ENCODE measurements around the gene SHANK2. TPM values are rescaled to one million over a fixed set of nuclear protein-coding genes. Genes with fewer than 3 reads are reported as not detected.

The SHANK2 gene
- total and polyA plus RNA-seq, 5 donors, result 0.03 to 0.26 (median 0.17) TPM

- Histone ChIP-seq H3K27me3 (ENCODE audit: control insufficient read depth, insufficient read depth) (no peaks in the 10 kb centered on the region), H3K4me3 (ENCODE audit: low read length) (no peak overlapping the region), H3K9me3 (ENCODE audit: control insufficient read depth, low read length) (no peaks in the 10 kb centered on the region), H3K4me1 (ENCODE audit: control insufficient read depth, insufficient read depth, low read length) (peaks cover 7% of the 10 kb centered on the region), H3K27ac (ENCODE audit: low read length) (no peak overlapping the region)
- intact Hi-C loops (cut with DNase I), result no loop called here
- WGBS, result 17% methylated on average over 27 of the region's 27 CpGs
- no peak for DNase-seq
- no peak for ATAC-seq
Measured at GRCh38 chr11:71250523-71251150, 1.7 kb downstream of the SHANK2 start.

- 77% methylated on average over 6 of the region's 6 CpGs for WGBS
- intact Hi-C loops (cut with DNase I), result no loop called here
- no peak for ATAC-seq
- peaks cover 7% of the 10 kb centered on the region for H3K4me1 ChIP-seq (ENCODE audit: control insufficient read depth, insufficient read depth, low read length)
- DNase-seq, result no peak
- H3K27me3 ChIP-seq (ENCODE audit: control insufficient read depth, insufficient read depth), result no peaks in the 10 kb centered on the region
- no peak overlapping the region for H3K27ac ChIP-seq (ENCODE audit: low read length)
- no peak overlapping the region for H3K4me3 ChIP-seq (ENCODE audit: low read length)
- H3K9me3 ChIP-seq (ENCODE audit: control insufficient read depth, low read length), result no peaks in the 10 kb centered on the region
Measured at GRCh38 chr11:71249301-71249700, 3.1 kb downstream of the SHANK2 start.

DNA sequence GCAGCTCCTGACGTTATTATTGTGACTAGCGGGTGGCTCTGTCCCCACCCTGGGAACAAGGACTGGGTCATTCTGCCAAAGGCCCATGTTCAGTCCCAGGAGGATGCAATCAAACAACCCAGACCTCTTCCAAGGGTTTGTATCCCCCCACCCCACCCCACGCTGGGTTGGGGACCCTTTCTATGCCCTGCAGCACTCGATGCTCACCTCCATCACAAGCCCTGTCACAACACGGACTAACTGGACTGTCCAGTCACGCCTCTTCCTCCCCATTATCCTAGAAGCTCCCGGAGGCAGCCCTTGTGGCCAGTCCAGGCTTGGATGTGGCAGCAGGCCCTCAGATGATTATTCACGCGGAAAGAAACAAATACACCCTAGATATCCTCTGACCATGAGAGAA is 3.7 kb downstream of the SHANK2 start:
- no peak overlapping the region for H3K4me3 ChIP-seq (ENCODE audit: low read length)
- ATAC-seq, result no peak
- peaks cover 7% of the 10 kb centered on the region for H3K4me1 ChIP-seq (ENCODE audit: control insufficient read depth, insufficient read depth, low read length)
- no peak for DNase-seq
- H3K27me3 ChIP-seq (ENCODE audit: control insufficient read depth, insufficient read depth), result no peaks in the 10 kb centered on the region
- 76% methylated on average over 9 of the region's 9 CpGs for WGBS
- intact Hi-C loops (cut with DNase I), result no loop called here
- no peaks in the 10 kb centered on the region for H3K9me3 ChIP-seq (ENCODE audit: control insufficient read depth, low read length)
- no peak overlapping the region for H3K27ac ChIP-seq (ENCODE audit: low read length)

DNA sequence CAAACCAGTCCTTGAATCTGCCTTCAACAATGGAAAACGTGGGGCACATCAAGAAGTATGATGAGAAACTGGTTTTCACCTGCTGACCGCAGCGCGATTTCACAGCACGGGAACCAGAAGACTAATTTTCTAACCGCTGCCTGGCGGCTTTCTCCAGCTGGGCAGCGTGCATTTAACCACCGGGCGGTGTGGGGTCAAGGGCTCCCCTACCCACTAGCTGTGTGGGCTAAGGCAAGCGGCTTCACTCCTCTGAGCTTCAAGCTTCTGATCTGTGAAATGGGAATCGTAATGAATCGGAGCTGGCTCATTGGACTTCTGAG is 4.2 kb downstream of the SHANK2 start:
- H3K4me3 ChIP-seq (ENCODE audit: low read length), result no peak overlapping the region
- peaks cover 7% of the 10 kb centered on the region for H3K4me1 ChIP-seq (ENCODE audit: control insufficient read depth, insufficient read depth, low read length)

DNA sequence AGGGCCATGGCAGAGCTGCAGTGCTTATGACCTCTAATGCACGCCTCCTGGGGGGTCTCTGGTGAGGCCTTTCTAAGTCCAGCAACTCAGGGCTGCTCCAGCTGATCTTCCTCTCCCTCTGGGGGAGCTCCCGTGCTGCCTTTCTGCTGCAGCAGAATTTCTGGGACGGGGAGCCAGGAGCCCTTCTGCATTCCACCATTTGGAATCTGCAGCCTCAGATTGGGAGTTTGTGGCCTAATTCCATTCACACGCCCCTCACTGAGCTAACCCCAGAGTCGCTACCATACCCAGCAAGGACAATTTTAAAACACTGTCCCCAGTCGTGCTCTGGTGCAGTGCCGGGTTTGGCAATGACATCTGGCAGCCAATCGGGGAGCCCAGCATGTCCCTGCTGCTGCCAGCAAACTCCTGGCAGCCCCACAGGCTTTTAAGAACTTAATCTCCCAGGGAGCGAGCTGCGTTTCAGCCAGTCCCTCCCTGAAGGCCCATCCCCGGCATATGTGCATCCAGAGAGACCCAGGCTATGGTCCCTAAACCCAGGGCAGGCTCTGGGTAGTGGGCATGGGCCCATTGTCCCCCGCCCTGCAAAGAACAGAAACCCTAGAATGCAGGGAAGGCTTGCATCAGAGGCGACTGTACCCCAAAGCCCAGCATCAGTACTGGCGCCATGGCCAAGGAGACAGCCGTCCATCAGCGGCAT is 4.7 kb downstream of the SHANK2 start:
- H3K4me1 ChIP-seq (ENCODE audit: control insufficient read depth, insufficient read depth, low read length), result peaks cover 7% of the 10 kb centered on the region
- peak; percentile 30 to 53 for ATAC-seq

More for the DNA sequence above, 4.2 kb downstream of the SHANK2 start:
- H3K27ac ChIP-seq (ENCODE audit: low read length), result no peak overlapping the region
- no peaks in the 10 kb centered on the region for H3K27me3 ChIP-seq (ENCODE audit: control insufficient read depth, insufficient read depth)
- intact Hi-C loops (cut with DNase I), result no loop called here
- ATAC-seq, result no peak
- 86% methylated on average over 13 of the region's 13 CpGs for WGBS
- DNase-seq, result no peak
- H3K9me3 ChIP-seq (ENCODE audit: control insufficient read depth, low read length), result no peaks in the 10 kb centered on the region

GRCh38 chr11:71246559-71246958 is 5.8 kb downstream of the SHANK2 start:
- Histone ChIP-seq H3K27ac (ENCODE audit: low read length) (no peak overlapping the region), H3K4me3 (ENCODE audit: low read length) (no peak overlapping the region), H3K9me3 (ENCODE audit: control insufficient read depth, low read length) (no peaks in the 10 kb centered on the region), H3K4me1 (ENCODE audit: control insufficient read depth, insufficient read depth, low read length) (peaks cover 3% of the 10 kb centered on the region), H3K27me3 (ENCODE audit: control insufficient read depth, insufficient read depth) (no peaks in the 10 kb centered on the region)
- DNase-seq (no peak), ATAC-seq (no peak)
- WGBS, result 60% methylated on average over 3 of the region's 3 CpGs
- intact Hi-C loops (cut with DNase I), result no loop called here

More for the DNA sequence above, 4.7 kb downstream of the SHANK2 start:
- Histone ChIP-seq H3K4me3 (ENCODE audit: low read length) (no peak overlapping the region), H3K27me3 (ENCODE audit: control insufficient read depth, insufficient read depth) (no peaks in the 10 kb centered on the region), H3K27ac (ENCODE audit: low read length) (no peak overlapping the region), H3K9me3 (ENCODE audit: control insufficient read depth, low read length) (no peaks in the 10 kb centered on the region)
- 43% methylated on average over 16 of the region's 16 CpGs for WGBS
- peak in 2 of 3 donors; percentile 60 to 74 for DNase-seq
- intact Hi-C loops (cut with DNase I), result no loop called here

- no peak overlapping the region for H3K4me3 ChIP-seq (ENCODE audit: low read length)
- ATAC-seq, result no peak
- no peak overlapping the region for H3K27ac ChIP-seq (ENCODE audit: low read length)
- intact Hi-C loops (cut with DNase I), result no loop called here
- H3K27me3 ChIP-seq (ENCODE audit: control insufficient read depth, insufficient read depth), result no peaks in the 10 kb centered on the region
- no peaks in the 10 kb centered on the region for H3K9me3 ChIP-seq (ENCODE audit: control insufficient read depth, low read length)
- DNase-seq, result no peak
- WGBS, result 50% methylated on average over 19 of the region's 19 CpGs
- no peaks in the 10 kb centered on the region for H3K4me1 ChIP-seq (ENCODE audit: control insufficient read depth, insufficient read depth, low read length)
Measured at GRCh38 chr11:71245601-71246391, 6.6 kb downstream of the SHANK2 start.

DNA sequence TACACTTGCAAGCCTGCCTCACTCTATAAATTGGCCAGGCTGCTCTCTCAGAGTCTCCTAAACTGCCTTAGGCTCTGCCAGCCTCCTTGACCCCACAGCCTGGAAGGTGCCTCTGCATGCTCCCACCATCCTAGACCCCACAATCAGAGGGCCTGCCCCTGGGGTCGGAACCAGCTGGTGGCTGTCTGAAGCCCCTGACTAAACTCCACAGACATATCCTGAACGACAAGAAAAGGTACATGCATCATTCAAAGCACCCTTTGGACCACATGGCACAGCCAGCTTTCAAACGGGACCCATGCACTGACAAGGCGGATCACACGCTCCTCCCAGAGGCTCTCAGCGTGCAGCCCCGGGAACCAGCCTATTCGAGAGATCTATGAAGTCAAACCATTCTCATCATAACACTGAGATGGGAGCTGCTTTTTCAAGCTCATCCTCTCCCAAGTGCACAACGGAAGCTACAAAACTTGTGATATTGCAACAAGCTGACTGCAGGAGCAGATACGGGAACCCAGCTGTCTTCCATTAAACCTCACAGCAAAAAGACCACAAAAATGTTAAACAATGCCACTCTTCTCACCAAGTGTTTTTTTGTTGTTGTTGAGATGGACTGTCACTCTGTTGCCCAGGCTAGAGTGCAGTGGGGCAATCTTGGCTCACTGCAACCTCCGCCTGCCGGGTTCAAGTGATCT is 8.1 kb downstream of the SHANK2 start:
- Histone ChIP-seq H3K4me3 (ENCODE audit: low read length) (no peak overlapping the region), H3K27ac (ENCODE audit: low read length) (no peak overlapping the region), H3K9me3 (ENCODE audit: control insufficient read depth, low read length) (no peaks in the 10 kb centered on the region), H3K4me1 (ENCODE audit: control insufficient read depth, insufficient read depth, low read length) (no peaks in the 10 kb centered on the region), H3K27me3 (ENCODE audit: control insufficient read depth, insufficient read depth) (no peaks in the 10 kb centered on the region)
- 82% methylated on average over 12 of the region's 12 CpGs for WGBS
- intact Hi-C loops (cut with DNase I), result no loop called here
- no peak for DNase-seq
- ATAC-seq, result no peak

- ATAC-seq, result no peak
Measured at GRCh38 chr11:71242391-71242790, 10.0 kb downstream of the SHANK2 start.

GRCh38 chr11:71241721-71242259 is 10.6 kb downstream of the SHANK2 start:
- no peaks in the 10 kb centered on the region for H3K27me3 ChIP-seq (ENCODE audit: control insufficient read depth, insufficient read depth)
- H3K27ac ChIP-seq (ENCODE audit: low read length), result no peak overlapping the region
- H3K9me3 ChIP-seq (ENCODE audit: control insufficient read depth, low read length), result no peaks in the 10 kb centered on the region
- H3K4me3 ChIP-seq (ENCODE audit: low read length), result no peak overlapping the region
- intact Hi-C loops (cut with DNase I), result no loop called here
- ATAC-seq (no peak), DNase-seq (no peak)
- 89% methylated on average over 6 of the region's 6 CpGs for WGBS
- H3K4me1 ChIP-seq (ENCODE audit: control insufficient read depth, insufficient read depth, low read length), result no peaks in the 10 kb centered on the region

More at GRCh38 chr11:71242391-71242790, 10.0 kb downstream of the SHANK2 start:
- no peaks in the 10 kb centered on the region for H3K4me1 ChIP-seq (ENCODE audit: control insufficient read depth, insufficient read depth, low read length)
- no peak for DNase-seq
- no peak overlapping the region for H3K4me3 ChIP-seq (ENCODE audit: low read length)
- 77% methylated on average over 6 of the region's 6 CpGs for WGBS
- no peak overlapping the region for H3K27ac ChIP-seq (ENCODE audit: low read length)
- no peaks in the 10 kb centered on the region for H3K27me3 ChIP-seq (ENCODE audit: control insufficient read depth, insufficient read depth)
- H3K9me3 ChIP-seq (ENCODE audit: control insufficient read depth, low read length), result no peaks in the 10 kb centered on the region
- intact Hi-C loops (cut with DNase I), result no loop called here
